OCI-LY3 (cell line): Measurements from ENCODE around the gene SCGB1A1.

Experiments used
- EZH2phosphoT487 ChIP-seq: fragments of 200-600 bp; shearing (Covaris generic); IDR thresholded peaks from 2 replicates; pipeline ENCODE4 v1.6.1; 2018; ENCODE audit warnings: antibody characterized with exemption, mixed run types, low read depth
- TF ChIP-seq, protein P1 (sequence below): fragments of 200-600, 300-600 bp; sonication (generic); IDR thresholded peaks from 2 replicates; pipeline ENCODE4 v1.5.1; 2014; ENCODE audit warnings: antibody characterized with exemption, low read length, low read depth

DNA sequence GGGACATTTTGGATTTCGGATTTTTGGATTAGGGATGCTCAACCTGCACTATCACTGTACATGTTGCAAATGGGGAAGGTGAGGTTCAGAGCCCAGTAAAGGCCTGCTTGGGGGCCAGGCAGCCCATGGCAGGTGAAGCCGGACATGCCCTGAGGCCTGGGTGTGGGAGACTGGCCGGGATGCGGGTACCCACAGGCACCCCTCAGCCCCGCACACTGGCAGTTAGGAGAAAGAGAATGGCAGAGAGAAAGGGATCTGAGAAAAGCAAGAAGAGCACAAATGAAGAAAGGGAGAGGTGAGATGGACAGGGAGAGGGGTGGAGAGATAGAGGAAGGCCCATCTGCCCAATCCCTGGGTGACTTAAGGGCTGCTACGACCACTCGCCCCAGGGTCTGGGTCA, 52.8 kb downstream of the SCGB1A1 start:
- TF ChIP-seq, protein P1, sequence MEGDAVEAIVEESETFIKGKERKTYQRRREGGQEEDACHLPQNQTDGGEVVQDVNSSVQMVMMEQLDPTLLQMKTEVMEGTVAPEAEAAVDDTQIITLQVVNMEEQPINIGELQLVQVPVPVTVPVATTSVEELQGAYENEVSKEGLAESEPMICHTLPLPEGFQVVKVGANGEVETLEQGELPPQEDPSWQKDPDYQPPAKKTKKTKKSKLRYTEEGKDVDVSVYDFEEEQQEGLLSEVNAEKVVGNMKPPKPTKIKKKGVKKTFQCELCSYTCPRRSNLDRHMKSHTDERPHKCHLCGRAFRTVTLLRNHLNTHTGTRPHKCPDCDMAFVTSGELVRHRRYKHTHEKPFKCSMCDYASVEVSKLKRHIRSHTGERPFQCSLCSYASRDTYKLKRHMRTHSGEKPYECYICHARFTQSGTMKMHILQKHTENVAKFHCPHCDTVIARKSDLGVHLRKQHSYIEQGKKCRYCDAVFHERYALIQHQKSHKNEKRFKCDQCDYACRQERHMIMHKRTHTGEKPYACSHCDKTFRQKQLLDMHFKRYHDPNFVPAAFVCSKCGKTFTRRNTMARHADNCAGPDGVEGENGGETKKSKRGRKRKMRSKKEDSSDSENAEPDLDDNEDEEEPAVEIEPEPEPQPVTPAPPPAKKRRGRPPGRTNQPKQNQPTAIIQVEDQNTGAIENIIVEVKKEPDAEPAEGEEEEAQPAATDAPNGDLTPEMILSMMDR: no peak
- TF ChIP-seq EZH2phosphoT487: no peak
